Activated CD8-positive, alpha-beta T cell treated with anti-CD3 and anti-CD28 coated beads, Interleukin-2, amount 10 ng/mL, durations not matched to agents 7 days and 5 days (primary cell): ENCODE results near the gene NUP160. TPM values are rescaled to one million over a fixed set of nuclear protein-coding genes. Genes with fewer than 3 reads are reported as not detected.
"Not testable (repeated sequence)": the region's sequence is repeated elsewhere in the genome, so short reads cannot be mapped to it uniquely, and the experiment has no call there.

ENCODE experiments used
- ATAC-seq: fragments of 150-1000 bp; cut with Tn5 transposase; one replicate; pipeline ENCODE4 v1.10.0; 2021; ENCODE audit warnings: moderate library complexity
- CTCF ChIA-PET: fragments of 350-600 bp; sonication (Branson Sonifier 250); formaldehyde crosslinking; loops from one replicate; lab custom pipeline; 2021; ENCODE audit warnings: antibody characterized with exemption; lab: Charles Lee
- POLR2A ChIA-PET: fragments of 350-600 bp; sonication (Branson Sonifier 250); formaldehyde crosslinking; loops from one replicate; lab custom pipeline; 2021; ENCODE audit warnings: antibody characterized with exemption; lab: Charles Lee
- DNase-seq: peaks from one replicate; pipeline ENCODE4 v3.0.0-alpha.2; 2020
- H3K27ac Mint-ChIP-seq: one replicate; pipeline ENCODE4 v1.8.0; 2021; ENCODE audit warnings: mild to moderate bottlenecking, mixed read lengths
- H3K27me3 Mint-ChIP-seq: one replicate; pipeline ENCODE4 v1.8.0; 2021; ENCODE audit warnings: low read depth, mixed read lengths
- H3K36me3 Mint-ChIP-seq: one replicate; pipeline ENCODE4 v1.8.0; 2021; ENCODE audit warnings: low read depth, mixed read lengths
- H3K4me1 Mint-ChIP-seq: one replicate; pipeline ENCODE4 v1.8.0; 2021; ENCODE audit warnings: low read depth, mixed read lengths
- H3K4me3 Mint-ChIP-seq: one replicate; pipeline ENCODE4 v1.8.0; 2021; ENCODE audit warnings: mild to moderate bottlenecking, mixed read lengths
- H3K9me3 Mint-ChIP-seq: one replicate; pipeline ENCODE4 v1.8.0; 2022; ENCODE audit warnings: mixed read lengths; ENCODE audit not compliant: insufficient read depth
- total RNA-seq, 2 experiments: library from RNA; stranded (reverse); gene quantifications; one replicate each; pipeline ENCODE4 v1.2.3, GENCODE V29; 2021

NUP160 gene
- total RNA-seq, 2 experiments from 2014 or later = 67.8 to 70.8 TPM

GRCh38 chr11:47756208-47756607, 91.9 kb downstream of the NUP160 start:
- Mint-ChIP-seq H3K4me1 (peaks cover 2% of the 10 kb centered on the region), H3K36me3 (peaks cover 79% of the 10 kb centered on the region), H3K27me3 (no peaks in the 10 kb centered on the region), H3K27ac (no peak overlapping the region), H3K9me3 (no peaks in the 10 kb centered on the region), H3K4me3 (no peak overlapping the region)
- no peak for DNase-seq
- ChIA-PET POLR2A (no interaction called here), CTCF (no interaction called here)
- ATAC-seq = no peak

- POLR2A ChIA-PET = interaction anchor here (0.6 kb wide), 1 partner anchor 63 kb away, joined by 5 read pairs; no protein-coding TSS in a partner anchor
- Mint-ChIP-seq H3K36me3 (peaks cover 57% of the 10 kb centered on the region), H3K4me3 (no peak overlapping the region), H3K9me3 (no peaks in the 10 kb centered on the region), H3K27ac (no peak overlapping the region), H3K27me3 (no peaks in the 10 kb centered on the region), H3K4me1 (peaks cover 2% of the 10 kb centered on the region)
- CTCF ChIA-PET = no interaction called here
- DNase-seq = no peak
- ATAC-seq = no peak
Measured at GRCh38 chr11:47750725-47751124, 97.4 kb downstream of the NUP160 start.

GRCh38 chr11:47742494-47742893, 105.7 kb downstream of the NUP160 start:
- H3K36me3 Mint-ChIP-seq = peaks cover 50% of the 10 kb centered on the region
- H3K4me3 Mint-ChIP-seq, H3K9me3 Mint-ChIP-seq, H3K4me1 Mint-ChIP-seq, DNase-seq, H3K27me3 Mint-ChIP-seq, H3K27ac Mint-ChIP-seq, CTCF ChIA-PET, ATAC-seq, POLR2A ChIA-PET: not testable (repeated sequence)

- ATAC-seq, DNase-seq, H3K9me3 Mint-ChIP-seq, H3K4me1 Mint-ChIP-seq, H3K4me3 Mint-ChIP-seq, H3K27ac Mint-ChIP-seq, H3K27me3 Mint-ChIP-seq: not testable (repeated sequence)
- ChIA-PET POLR2A (interaction anchor here (0.8 to 1.1 kb wide), 2 partner anchors 10 to 30 kb away, joined by 3 read pairs; no protein-coding TSS in a partner anchor), CTCF (interaction anchor here (1.0 kb wide), 1 partner anchor 9 kb away, joined by 3 read pairs; no protein-coding TSS in a partner anchor)
- peaks cover 48% of the 10 kb centered on the region for H3K36me3 Mint-ChIP-seq
Measured at GRCh38 chr11:47737817-47738216, 110.3 kb downstream of the NUP160 start.

DNA sequence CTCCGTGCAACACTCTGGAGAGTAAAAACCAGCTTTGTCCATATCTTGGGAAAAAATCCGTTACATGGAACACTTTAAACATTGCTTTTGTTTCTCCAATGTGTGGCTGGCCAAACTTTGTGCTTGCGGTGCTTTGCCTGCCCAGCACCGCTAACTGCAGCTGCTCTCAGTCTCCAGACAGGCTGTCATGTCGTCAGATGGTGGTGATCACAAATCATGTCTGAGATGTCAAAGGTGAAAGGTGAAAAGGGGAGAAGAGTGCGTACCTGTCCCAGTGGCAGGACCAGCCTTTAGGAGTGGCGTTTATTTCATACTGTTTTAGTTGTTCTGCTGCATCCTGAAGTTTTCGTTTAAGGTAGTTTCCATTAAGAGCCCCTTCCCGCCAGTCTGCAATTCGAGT, 115.9 kb downstream of the NUP160 start:
- ChIA-PET CTCF (no interaction called here), POLR2A (no interaction called here)
- H3K36me3 Mint-ChIP-seq = peaks cover 67% of the 10 kb centered on the region
- no peaks in the 10 kb centered on the region for H3K4me1 Mint-ChIP-seq
- H3K9me3 Mint-ChIP-seq = no peaks in the 10 kb centered on the region
- H3K27me3 Mint-ChIP-seq = no peaks in the 10 kb centered on the region
- ATAC-seq (no peak), DNase-seq (no peak)
- no peak overlapping the region for H3K4me3 Mint-ChIP-seq
- no peak overlapping the region for H3K27ac Mint-ChIP-seq

DNA sequence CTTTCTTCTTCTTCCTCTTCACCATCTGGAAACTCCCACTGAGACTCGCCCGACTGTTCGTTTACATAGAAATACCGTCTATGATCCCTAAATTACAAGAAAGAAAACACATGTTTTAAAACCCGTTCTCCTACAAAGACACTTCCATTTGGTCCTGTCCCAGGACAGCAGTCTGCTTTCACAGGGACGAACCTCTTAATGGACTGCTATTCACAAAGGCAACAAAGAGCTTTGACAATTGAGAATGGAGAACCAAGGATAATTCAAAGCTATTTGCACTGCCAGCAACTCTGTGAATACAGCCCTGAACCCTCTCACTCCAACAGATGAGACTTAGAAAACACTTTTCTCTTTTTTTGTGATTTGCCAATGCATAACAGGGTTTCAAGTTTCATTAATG, 116.7 kb downstream of the NUP160 start:
- ChIA-PET POLR2A (no interaction called here), CTCF (interaction anchor here (2.6 kb wide), 1 partner anchor 15 kb away, joined by 5 read pairs; the partner anchor contains the start of gene AGBL2)
- no peak overlapping the region for H3K4me3 Mint-ChIP-seq
- no peak overlapping the region for H3K27ac Mint-ChIP-seq
- H3K36me3 Mint-ChIP-seq = peaks cover 64% of the 10 kb centered on the region
- no peaks in the 10 kb centered on the region for H3K4me1 Mint-ChIP-seq
- H3K27me3 Mint-ChIP-seq = no peaks in the 10 kb centered on the region
- no peaks in the 10 kb centered on the region for H3K9me3 Mint-ChIP-seq
- no peak for ATAC-seq
- no peak for DNase-seq

Other genes starting within 250 kb of the NUP160 start
- gene MTCH2, start 205.8 kb downstream of the NUP160 start, total RNA-seq = 100 to 1,000 TPM; 110 to 115 TPM
- gene AGBL2, start 133.0 kb downstream of the NUP160 start, total RNA-seq = 1 to 10 TPM; 5.6 to 7.8 TPM
- 100 to 1,000 TPM; 129 to 136 TPM for gene FNBP4, start 81.0 kb downstream of the NUP160 start, total RNA-seq
- 10 to 100 TPM; 56.5 to 62.9 TPM for gene PTPRJ, start 132.2 kb upstream of the NUP160 start, total RNA-seq